BJ (cell line): ENCODE data around the gene ISCU. TPM values are rescaled to one million over a fixed set of nuclear protein-coding genes. Genes with fewer than 3 reads are reported as not detected.
A peak's percentile ranks its signal among the peaks of the same experiment; 100 is the strongest.

ENCODE experiments used
- CTCF ChIA-PET: fragments of 350-600 bp; formaldehyde crosslinking; extraction: SDS; loops from one replicate; lab custom pipeline; 2021; ENCODE audit warnings: antibody characterized with exemption, inconsistent platforms; lab: Yijun Ruan, JAX
- POLR2A ChIA-PET: fragments of 300-600 bp; sonication (Branson Sonifier 250); formaldehyde crosslinking; extraction: SDS; loops from one replicate; lab custom pipeline; 2021; ENCODE audit warnings: antibody characterized with exemption; lab: Charles Lee
- DNase-seq: peaks from one replicate; pipeline ENCODE4 v3.0.0-alpha.2; 2011; ENCODE audit warnings: low read depth
- H3K27me3 ChIP-seq: 2 replicates; pipeline ENCODE4 v1.6.0; 2011; ENCODE audit warnings: low read length; ENCODE audit not compliant: control insufficient read depth, insufficient read depth
- H3K36me3 ChIP-seq: 2 replicates; pipeline ENCODE4 v1.5.1; 2011; ENCODE audit warnings: low read length; ENCODE audit not compliant: control insufficient read depth, insufficient read depth
- H3K4me3 ChIP-seq: 2 replicates; pipeline ENCODE4 v1.5.1; 2011; ENCODE audit warnings: low read depth, mild to moderate bottlenecking, control low read depth, low read length
- CTCF ChIP-seq: IDR thresholded peaks from 2 replicates; pipeline ENCODE4 v1.5.1; 2011; ENCODE audit warnings: low read depth, mild to moderate bottlenecking, control low read depth, inconsistent platforms, low read length, moderate library complexity; ENCODE audit not compliant: insufficient read depth
- polyA plus RNA-seq: library from polyadenylated mRNA; depleted of rRNA; stranded (reverse); fragments of >200 nt; gene quantifications from 2 replicates; pipeline ENCODE4 v1.2.3, GENCODE V29; 2011

Gene ISCU
- polyA plus RNA-seq, 1 experiment: 125 TPM

- peaks cover 1% of the 10 kb centered on the region; the same call in 1 of the 2 replicates for H3K36me3 ChIP-seq
- ChIA-PET CTCF (interaction anchor here (0.6 to 19.7 kb wide), 3 partner anchors 18 to 555 kb away, joined by 3 to 460 read pairs (median 4); no protein-coding TSS in a partner anchor), POLR2A (no interaction called here)
- H3K27me3 ChIP-seq: no peaks in the 10 kb centered on the region
- no peak overlapping the region for H3K4me3 ChIP-seq
- no peak for DNase-seq
- no peak for TF ChIP-seq CTCF
These were observed 3.3 kb upstream of the ISCU start for GRCh38 chr12:108559007-108559655.

GRCh38 chr12:108559748-108560147 is 2.6 kb upstream of the ISCU start:
- H3K4me3 ChIP-seq: peak overlapping the region; percentile 94
- POLR2A ChIA-PET: no interaction called here
- H3K27me3 ChIP-seq: no peaks in the 10 kb centered on the region
- DNase-seq: no peak
- peaks cover 3% of the 10 kb centered on the region; the same call in 1 of the 2 replicates for H3K36me3 ChIP-seq
- no peak for TF ChIP-seq CTCF
- CTCF ChIA-PET: interaction anchor here (1.1 to 19.7 kb wide), 2 partner anchors 19 to 59 kb away, joined by 4 to 460 read pairs; no protein-coding TSS in a partner anchor

GRCh38 chr12:108560321-108560721 is 2.1 kb upstream of the ISCU start:
- Histone ChIP-seq H3K4me3 (peak overlapping the region; percentile 94), H3K36me3 (peaks cover 6% of the 10 kb centered on the region), H3K27me3 (no peaks in the 10 kb centered on the region)
- CTCF ChIA-PET: interaction anchor here (1.1 to 19.7 kb wide), 2 partner anchors 19 to 58 kb away, joined by 4 to 460 read pairs; no protein-coding TSS in a partner anchor
- no peak for TF ChIP-seq CTCF
- no peak for DNase-seq
- POLR2A ChIA-PET: no interaction called here

GRCh38 chr12:108560752-108561719 is 1.4 kb upstream of the ISCU start, which contains the start of gene SART3:
TSS of gene SART3 (minus strand) at chr12:108561173. CDS start at chr12:108561154, 19 bp downstream.
- no peak for TF ChIP-seq CTCF
- Histone ChIP-seq H3K36me3 (peaks cover 10% of the 10 kb centered on the region), H3K4me3 (peak within 1 kb of the TSS; percentile 94), H3K27me3 (no peaks in the 10 kb centered on the region)
- CTCF ChIA-PET: interaction anchor here (2.0 to 19.7 kb wide), 2 partner anchors 48 to 57 kb away, joined by 5 to 460 read pairs; no protein-coding TSS in a partner anchor
- no peak for DNase-seq
- POLR2A ChIA-PET: no interaction called here
